ENCODE data around the gene MAN2B2. TPM values are rescaled to one million over a fixed set of nuclear protein-coding genes. Genes with fewer than 3 reads are reported as not detected.

Gene MAN2B2
- total RNA-seq, 2 experiments from 2014 or later = 13.7 to 19.4 TPM

DNA sequence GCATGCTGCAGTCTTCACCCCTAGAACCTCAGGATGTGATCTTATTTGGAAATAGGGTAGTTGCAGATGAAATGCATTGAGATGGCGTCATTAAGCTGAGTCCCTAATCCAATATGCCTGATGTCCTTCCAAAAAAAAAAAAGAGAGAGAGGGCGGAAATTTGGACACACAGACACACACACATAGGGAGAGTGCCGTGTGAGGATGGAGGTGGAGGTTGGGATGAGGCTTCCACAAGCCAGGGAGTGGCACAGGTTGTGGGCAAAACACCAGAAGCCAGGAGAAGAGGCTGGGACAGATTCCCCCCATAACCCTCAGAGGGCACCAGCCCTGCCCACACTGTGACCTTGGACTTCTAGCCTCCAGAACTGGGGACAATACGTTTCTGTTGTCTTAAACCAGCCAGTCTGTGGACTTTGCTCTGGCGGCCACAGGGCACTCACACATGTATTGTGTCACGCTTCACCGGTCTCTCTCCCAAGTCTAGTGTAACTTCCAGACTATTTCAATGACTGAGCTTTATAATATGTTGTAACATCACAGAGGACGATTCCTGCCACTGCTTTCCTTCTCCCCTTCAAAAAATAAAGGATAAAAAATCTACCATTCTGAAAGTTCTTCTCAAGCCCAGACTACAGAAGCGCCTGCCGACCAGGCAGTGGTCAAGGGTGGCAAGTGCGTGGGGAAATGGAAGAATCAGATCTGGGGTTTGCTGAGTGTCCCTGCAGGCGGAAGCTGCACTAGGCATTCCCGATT lies 35.8 kb upstream of the MAN2B2 start:
- ChIA-PET POLR2A (no interaction called here), CTCF (ENCODE audit: unreplicated experiment) (no interaction called here)
- H3K4me3 ChIP-seq (ENCODE audit: low read depth, low read length, poor library complexity, severe bottlenecking) = no peak overlapping the region
- no peak overlapping the region for H3K4me2 ChIP-seq (ENCODE audit: low read length)
- BruUV-seq (replicated peaks) = no TSS peak
- H3K9me3 ChIP-seq (ENCODE audit: low read length) = no peaks in the 10 kb centered on the region
- DNase-seq (ENCODE audit: low spot score) = no peak
- H3K4me1 ChIP-seq (ENCODE audit: insufficient read depth, low read length, poor library complexity, severe bottlenecking) = no peaks in the 10 kb centered on the region
- H3K79me2 ChIP-seq (ENCODE audit: insufficient read depth, low read depth, low read length) = no peaks in the 10 kb centered on the region
- no peak overlapping the region for H2AFZ ChIP-seq (ENCODE audit: low read length)
- TF ChIP-seq EZH2phosphoT487 (IDR thresholded peaks at IDR 0.05; ENCODE audit: borderline replicate concordance, low read depth, low read length) = no peak
- TF ChIP-seq, protein P1, sequence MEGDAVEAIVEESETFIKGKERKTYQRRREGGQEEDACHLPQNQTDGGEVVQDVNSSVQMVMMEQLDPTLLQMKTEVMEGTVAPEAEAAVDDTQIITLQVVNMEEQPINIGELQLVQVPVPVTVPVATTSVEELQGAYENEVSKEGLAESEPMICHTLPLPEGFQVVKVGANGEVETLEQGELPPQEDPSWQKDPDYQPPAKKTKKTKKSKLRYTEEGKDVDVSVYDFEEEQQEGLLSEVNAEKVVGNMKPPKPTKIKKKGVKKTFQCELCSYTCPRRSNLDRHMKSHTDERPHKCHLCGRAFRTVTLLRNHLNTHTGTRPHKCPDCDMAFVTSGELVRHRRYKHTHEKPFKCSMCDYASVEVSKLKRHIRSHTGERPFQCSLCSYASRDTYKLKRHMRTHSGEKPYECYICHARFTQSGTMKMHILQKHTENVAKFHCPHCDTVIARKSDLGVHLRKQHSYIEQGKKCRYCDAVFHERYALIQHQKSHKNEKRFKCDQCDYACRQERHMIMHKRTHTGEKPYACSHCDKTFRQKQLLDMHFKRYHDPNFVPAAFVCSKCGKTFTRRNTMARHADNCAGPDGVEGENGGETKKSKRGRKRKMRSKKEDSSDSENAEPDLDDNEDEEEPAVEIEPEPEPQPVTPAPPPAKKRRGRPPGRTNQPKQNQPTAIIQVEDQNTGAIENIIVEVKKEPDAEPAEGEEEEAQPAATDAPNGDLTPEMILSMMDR (conservative IDR thresholded peaks at IDR 0.05; ENCODE audit: low read length) = no peak
- intact Hi-C loops (cut with micrococcal nuclease; ENCODE audit: unreplicated experiment) = no loop called here
- no peaks in the 10 kb centered on the region for H3K9me2 ChIP-seq (ENCODE audit: insufficient read depth, low read length)
- no peaks in the 10 kb centered on the region for H4K20me1 ChIP-seq (ENCODE audit: insufficient read depth, low read length)
- no peak overlapping the region for H3K27ac ChIP-seq (ENCODE audit: low read depth, low read length, poor library complexity, severe bottlenecking)
- H3K36me3 ChIP-seq (ENCODE audit: insufficient read depth, low read length) = no peaks in the 10 kb centered on the region

DNA sequence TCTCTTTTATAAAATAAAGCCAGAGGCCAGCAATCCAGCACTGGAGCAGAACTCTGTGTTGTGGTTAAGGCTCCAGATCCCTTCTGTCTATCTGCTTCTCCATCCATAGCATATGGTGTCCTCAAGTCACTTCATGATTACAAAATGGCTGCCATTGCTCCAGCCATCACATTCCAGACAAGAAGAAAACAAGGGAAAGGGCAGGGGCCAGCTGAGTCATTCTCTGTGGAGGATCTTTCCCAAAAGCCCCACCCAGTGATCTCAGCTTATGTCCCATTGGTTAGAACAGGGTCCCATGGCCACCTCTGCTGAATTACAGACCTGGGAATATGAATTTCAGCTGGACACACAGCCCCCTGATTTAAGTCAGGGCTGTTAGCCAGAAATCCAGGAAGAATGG lies 34.1 kb upstream of the MAN2B2 start:
- ChIA-PET POLR2A (no interaction called here), CTCF (ENCODE audit: unreplicated experiment) (no interaction called here)
- no peak for TF ChIP-seq EZH2phosphoT487 (IDR thresholded peaks at IDR 0.05; ENCODE audit: borderline replicate concordance, low read depth, low read length)
- TF ChIP-seq, protein P1 (conservative IDR thresholded peaks at IDR 0.05; ENCODE audit: low read length) = no peak
- no TSS peak for BruUV-seq (replicated peaks)
- Histone ChIP-seq H3K79me2 (ENCODE audit: insufficient read depth, low read depth, low read length) (no peaks in the 10 kb centered on the region), H3K4me1 (ENCODE audit: insufficient read depth, low read length, poor library complexity, severe bottlenecking) (no peaks in the 10 kb centered on the region), H3K36me3 (ENCODE audit: insufficient read depth, low read length) (no peaks in the 10 kb centered on the region), H4K20me1 (ENCODE audit: insufficient read depth, low read length) (no peaks in the 10 kb centered on the region), H3K9me2 (ENCODE audit: insufficient read depth, low read length) (no peaks in the 10 kb centered on the region), H3K4me2 (ENCODE audit: low read length) (no peak overlapping the region), H2AFZ (ENCODE audit: low read length) (no peak overlapping the region), H3K4me3 (ENCODE audit: low read depth, low read length, poor library complexity, severe bottlenecking) (no peak overlapping the region), H3K9me3 (ENCODE audit: low read length) (no peaks in the 10 kb centered on the region), H3K27ac (ENCODE audit: low read depth, low read length, poor library complexity, severe bottlenecking) (no peak overlapping the region)
- intact Hi-C loops (cut with micrococcal nuclease; ENCODE audit: unreplicated experiment) = loop anchor here (10.0 kb wide), 1 partner anchor 146 kb away; no protein-coding TSS in a partner anchor
- DNase-seq (ENCODE audit: low spot score) = no peak

DNA sequence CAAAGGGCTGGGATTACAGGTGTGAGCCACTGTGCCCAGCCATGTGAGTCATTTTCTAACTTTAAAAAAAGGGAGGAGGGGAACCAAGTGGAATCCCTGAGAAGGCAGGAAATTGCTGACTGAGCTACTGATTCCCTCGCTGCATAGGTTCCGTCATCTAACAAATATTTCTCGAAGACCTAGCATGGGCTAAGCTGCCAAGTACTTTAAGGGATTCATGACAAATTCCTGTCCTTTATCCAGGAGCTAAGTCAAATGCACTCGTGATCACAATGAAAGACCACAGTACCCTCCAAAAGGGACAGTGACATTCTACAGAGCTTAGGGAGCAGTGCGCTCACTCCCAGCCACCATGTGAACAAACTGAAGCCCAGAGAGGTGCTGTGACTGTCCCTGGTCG lies 33.2 kb upstream of the MAN2B2 start:
- H2AFZ ChIP-seq (ENCODE audit: low read length) = no peak overlapping the region
- no peak overlapping the region for H3K4me3 ChIP-seq (ENCODE audit: low read depth, low read length, poor library complexity, severe bottlenecking)
- no peaks in the 10 kb centered on the region for H3K79me2 ChIP-seq (ENCODE audit: insufficient read depth, low read depth, low read length)
- H3K9me2 ChIP-seq (ENCODE audit: insufficient read depth, low read length) = no peaks in the 10 kb centered on the region
- H4K20me1 ChIP-seq (ENCODE audit: insufficient read depth, low read length) = no peaks in the 10 kb centered on the region
- H3K9me3 ChIP-seq (ENCODE audit: low read length) = no peaks in the 10 kb centered on the region
- no peak overlapping the region for H3K4me2 ChIP-seq (ENCODE audit: low read length)
- ChIA-PET POLR2A (interaction anchor here (0.6 kb wide), 1 partner anchor 57 kb away, joined by 3 read pairs; no protein-coding TSS in a partner anchor), CTCF (ENCODE audit: unreplicated experiment) (no interaction called here)
- no peak overlapping the region for H3K27ac ChIP-seq (ENCODE audit: low read depth, low read length, poor library complexity, severe bottlenecking)
- intact Hi-C loops (cut with micrococcal nuclease; ENCODE audit: unreplicated experiment) = loop anchor here (10.0 kb wide), 1 partner anchor 147 kb away; no protein-coding TSS in a partner anchor
- no TSS peak for BruUV-seq (replicated peaks)
- DNase-seq (ENCODE audit: low spot score) = no peak
- H3K4me1 ChIP-seq (ENCODE audit: insufficient read depth, low read length, poor library complexity, severe bottlenecking) = no peaks in the 10 kb centered on the region
- TF ChIP-seq, protein P1 (conservative IDR thresholded peaks at IDR 0.05; ENCODE audit: low read length) = no peak
- TF ChIP-seq EZH2phosphoT487 (IDR thresholded peaks at IDR 0.05; ENCODE audit: borderline replicate concordance, low read depth, low read length) = no peak
- H3K36me3 ChIP-seq (ENCODE audit: insufficient read depth, low read length) = no peaks in the 10 kb centered on the region
